ENCODE results near the gene TRIM59.
"Not testable (repeated sequence)": the region's sequence is repeated elsewhere in the genome, so short reads cannot be mapped to it uniquely, and the experiment has no call there.

Gene TRIM59

DNA sequence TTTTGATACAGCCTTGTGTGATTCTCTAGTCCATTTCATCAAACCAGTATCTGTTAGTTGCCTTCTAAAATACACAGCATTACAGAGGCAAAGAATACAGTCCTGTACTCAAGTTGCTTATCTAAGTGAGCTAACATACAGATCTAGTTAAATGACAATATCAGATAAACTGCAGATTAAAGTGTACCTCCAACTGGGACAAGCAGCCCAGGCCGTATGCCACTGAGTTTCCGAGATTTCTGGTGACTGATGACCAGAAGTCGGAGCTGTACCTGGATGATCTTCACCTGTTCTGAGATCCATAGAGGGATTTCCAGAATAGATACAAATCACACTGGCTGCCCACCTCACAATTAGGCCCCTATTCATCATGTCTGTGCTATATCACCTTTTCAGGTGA, 6.3 kb upstream of the TRIM59 start:
- no peak for DNase-seq (ENCODE audit: low read depth)

GRCh38 chr3:160454995-160455394, 5.4 kb upstream of the TRIM59 start:
- DNase-seq (ENCODE audit: low read depth): no peak

- DNase-seq (ENCODE audit: low read depth): not testable (repeated sequence)
These were observed 2.7 kb upstream of the TRIM59 start for GRCh38 chr3:160452251-160452650.

DNA sequence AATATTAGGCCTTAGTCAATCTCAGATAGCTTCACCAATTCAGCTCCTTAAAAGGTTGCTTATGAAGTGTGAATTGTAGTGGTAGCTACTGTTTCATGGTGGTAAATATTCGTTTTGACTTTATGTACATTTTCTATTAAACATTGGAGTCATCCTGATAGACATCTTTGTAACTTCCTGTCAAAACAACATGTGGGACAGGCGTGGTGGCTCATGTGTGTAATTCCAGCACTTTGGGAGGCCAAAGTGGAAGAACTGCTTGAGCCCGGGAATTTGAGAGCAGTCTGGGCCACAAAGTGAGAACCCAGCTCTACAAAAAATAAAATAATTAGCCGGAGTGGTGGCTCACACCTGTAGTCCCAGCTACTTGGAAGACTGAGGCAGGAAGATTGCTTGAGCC, 2.0 kb upstream of the TRIM59 start:
- DNase-seq (ENCODE audit: low read depth): no peak

- peak; percentile 69 for DNase-seq (ENCODE audit: low read depth)
These were observed 1.3 kb upstream of the TRIM59 start for GRCh38 chr3:160450846-160451245.

GRCh38 chr3:160448845-160449635, 546 bp downstream of the TRIM59 start:
- DNase-seq (ENCODE audit: low read depth): no peak

- DNase-seq (ENCODE audit: low read depth): no peak
These were observed 2.0 kb downstream of the TRIM59 start for GRCh38 chr3:160447544-160447943.

GRCh38 chr3:160446522-160447056, 3.0 kb downstream of the TRIM59 start:
- DNase-seq (ENCODE audit: low read depth): no peak

DNA sequence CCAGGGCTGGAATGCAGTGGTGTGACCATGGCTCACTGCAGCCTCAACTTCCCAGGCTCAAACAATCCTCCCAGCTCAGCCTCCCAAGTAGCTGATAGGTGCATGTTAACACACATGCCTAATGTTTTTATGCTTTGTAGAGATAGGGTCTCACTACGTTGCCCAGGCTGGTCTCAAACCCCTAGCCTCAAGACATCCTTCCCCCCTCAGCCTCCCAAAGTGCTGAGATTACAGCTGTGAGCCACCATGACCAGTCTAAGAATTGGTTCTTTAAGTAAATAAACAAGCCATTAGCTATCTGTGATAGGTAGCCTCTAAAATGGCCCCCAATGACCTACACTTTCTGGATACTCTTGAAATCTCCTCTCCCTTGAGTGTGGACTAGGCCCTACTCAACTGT, 3.7 kb downstream of the TRIM59 start:
- DNase-seq (ENCODE audit: low read depth): no peak

DNA sequence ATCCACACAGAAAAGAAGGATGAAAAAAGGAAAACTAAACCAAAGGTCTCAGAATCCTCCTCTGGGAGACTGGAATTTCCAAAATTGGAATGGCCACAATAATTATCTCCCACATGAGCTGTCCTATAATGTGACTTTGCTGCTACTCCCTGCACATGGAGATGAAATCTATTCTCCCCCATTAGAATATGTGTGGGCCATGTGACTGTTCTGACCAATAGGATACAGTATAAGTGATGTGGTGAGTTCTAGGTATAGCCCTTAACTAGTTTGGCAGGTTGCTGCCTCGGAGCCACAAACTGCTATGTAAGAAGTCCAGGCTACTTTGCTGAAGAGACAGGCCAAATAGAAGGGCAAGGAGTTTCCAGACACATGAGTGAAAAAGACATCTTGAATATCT, 5.2 kb downstream of the TRIM59 start:
- no peak for DNase-seq (ENCODE audit: low read depth)

DNA sequence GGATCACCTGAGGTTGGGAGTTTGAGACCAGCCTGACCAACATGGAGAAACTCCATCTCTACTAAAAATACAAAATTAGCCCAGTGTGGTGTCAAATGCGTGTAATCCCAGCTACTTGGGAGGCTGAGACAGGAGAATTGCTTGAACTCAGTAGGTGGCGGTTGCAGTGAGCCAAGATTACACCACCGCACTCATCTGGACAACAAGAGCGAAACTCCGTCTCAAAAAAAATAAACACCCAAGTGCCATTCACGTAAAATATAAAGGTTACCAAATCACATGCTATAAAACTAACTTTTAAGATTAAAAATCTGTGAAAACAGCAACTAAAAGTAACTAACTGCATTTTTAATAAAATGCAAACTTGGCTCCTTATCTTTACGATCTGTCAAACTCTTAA, 8.9 kb downstream of the TRIM59 start:
- no peak for DNase-seq (ENCODE audit: low read depth)

- DNase-seq (ENCODE audit: low read depth): no peak
These were observed 12.5 kb downstream of the TRIM59 start for GRCh38 chr3:160437083-160437455.

GRCh38 chr3:160435747-160436146, 13.8 kb downstream of the TRIM59 start:
- DNase-seq (ENCODE audit: low read depth): no peak

DNA sequence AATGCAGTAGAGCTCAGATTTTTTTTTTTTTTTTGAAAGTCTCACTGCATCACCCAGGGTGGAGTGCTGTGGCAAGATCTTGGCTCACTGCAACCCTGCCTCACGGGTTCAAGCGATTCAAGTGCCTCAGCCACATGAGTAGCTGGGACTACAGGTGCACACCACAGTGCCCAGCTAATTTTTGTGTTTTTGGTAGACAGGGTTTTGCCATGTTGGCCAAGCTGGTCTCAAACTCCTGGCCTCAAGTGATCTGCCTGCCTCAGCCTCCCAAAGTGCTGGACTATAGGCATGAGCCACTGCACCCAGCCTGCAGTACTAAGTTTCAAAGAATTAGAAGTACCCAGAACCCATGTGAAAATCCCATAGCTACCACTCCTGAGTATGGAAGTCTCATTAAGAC, 14.5 kb downstream of the TRIM59 start:
- DNase-seq (ENCODE audit: low read depth): no peak

DNA sequence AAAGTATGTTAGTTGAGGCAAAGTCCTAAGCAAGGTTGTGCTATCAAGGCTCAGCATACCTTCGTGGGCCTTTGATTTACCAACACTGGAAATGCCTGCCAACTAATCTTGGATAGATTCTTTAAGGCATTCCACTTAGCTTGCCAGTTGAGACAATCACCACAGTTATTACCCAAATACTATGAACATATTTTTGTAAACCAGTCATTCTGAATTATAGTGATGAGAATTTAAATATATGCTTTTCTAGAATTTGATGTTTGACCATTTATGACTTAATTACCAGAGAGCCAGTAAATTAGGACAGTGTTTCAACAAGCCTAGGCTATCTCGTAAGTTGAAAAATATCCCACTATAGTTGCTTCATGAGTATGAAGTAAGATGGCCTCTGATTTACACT, 15.5 kb downstream of the TRIM59 start:
- DNase-seq (ENCODE audit: low read depth): no peak

DNA sequence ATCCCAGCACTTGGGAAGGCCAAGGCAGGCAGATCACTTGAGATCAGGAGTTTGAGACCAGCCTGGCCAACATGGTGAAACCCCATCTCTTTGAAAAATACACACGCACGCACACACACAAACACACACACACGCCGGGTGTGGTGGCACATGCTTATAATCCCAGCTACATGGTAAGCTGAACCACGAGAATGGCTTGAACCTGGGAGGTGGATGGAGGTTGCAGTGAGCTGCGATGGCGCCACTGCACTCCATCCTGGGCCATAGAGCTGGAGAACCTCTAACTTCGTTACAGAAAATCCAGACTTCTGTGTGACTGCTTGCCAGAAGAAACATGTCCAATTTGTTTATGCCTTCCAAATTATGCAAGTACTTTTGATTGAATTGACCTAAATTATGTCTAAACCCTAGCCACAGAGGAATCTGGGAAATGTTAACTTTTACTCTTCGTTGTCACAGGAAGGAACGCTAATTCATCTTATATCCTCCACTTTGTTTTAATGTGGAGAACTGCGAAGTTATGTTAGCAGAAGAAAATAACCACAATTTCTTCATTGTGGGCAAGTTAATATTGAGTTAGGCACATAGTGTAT, 21.7 kb downstream of the TRIM59 start:
- DNase-seq (ENCODE audit: low read depth): no peak

- no peak for DNase-seq (ENCODE audit: low read depth)
These were observed 32.3 kb downstream of the TRIM59 start for GRCh38 chr3:160417311-160417710.

DNA sequence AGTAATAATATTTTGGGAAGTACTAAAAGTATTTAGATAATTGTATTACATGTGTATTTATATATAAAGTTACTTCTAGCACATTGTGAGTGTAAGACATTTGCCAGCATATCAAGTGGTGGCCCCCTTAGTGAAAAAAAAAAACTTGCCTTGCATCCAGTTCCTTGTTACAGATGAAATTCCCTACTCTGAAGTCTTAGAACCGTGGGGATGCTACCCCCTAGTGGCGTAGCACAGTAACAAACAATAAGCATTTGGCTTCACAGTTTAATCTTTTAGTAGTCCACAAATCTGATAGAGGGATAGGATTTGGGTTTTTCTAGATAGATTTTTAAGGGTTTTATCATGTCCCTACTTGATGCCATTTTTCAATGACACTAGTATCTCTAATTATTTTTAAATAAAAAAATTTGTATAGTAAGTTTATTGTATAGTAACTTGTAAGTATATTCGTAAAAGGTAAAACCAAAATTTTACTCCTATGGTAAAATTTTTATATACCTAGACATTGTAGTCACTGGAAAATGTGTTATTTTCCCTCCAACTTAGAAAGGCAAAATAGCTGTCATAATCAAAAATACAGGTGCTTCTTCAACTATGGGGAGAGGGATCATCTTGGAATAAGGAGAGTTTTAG, 35.9 kb downstream of the TRIM59 start:
- no peak for DNase-seq (ENCODE audit: low read depth)

- DNase-seq (ENCODE audit: low read depth): no peak
These were observed 37.1 kb downstream of the TRIM59 start for GRCh38 chr3:160412477-160412876.

- DNase-seq (ENCODE audit: low read depth): no peak
These were observed 39.6 kb downstream of the TRIM59 start for GRCh38 chr3:160409812-160410610.

DNA sequence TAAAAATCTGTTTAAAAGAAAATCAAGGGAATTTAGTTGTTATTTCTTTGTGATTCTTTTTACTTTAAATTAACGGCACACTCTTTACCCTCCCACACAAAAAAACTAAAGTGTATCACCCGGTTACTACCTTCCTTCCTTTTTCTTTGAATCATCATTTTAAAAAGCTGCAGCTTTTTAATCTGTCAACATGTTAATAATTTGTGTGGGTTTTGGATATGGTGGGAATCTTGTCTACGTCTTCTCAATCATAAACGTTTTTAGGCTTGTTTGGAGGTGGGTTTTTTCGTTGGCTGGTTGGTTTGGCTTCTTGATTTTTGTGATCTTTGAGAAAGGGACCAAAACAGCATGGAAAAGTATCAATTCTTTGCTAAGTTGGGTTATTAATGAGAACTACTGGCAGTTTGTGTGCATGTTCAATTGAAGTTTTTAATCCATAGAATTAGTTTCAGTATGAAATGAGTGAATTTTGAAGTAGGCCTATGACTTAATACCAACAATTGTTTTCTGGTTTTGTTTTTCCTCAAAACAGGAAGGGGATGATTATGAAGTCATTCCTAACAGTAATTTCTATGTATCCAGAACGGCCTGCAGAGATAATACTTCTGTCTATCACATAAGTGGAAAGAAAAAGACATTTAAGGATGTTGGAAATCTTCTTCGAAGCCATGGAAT, 45.7 kb downstream of the TRIM59 start:
- DNase-seq (ENCODE audit: low read depth): no peak

DNA sequence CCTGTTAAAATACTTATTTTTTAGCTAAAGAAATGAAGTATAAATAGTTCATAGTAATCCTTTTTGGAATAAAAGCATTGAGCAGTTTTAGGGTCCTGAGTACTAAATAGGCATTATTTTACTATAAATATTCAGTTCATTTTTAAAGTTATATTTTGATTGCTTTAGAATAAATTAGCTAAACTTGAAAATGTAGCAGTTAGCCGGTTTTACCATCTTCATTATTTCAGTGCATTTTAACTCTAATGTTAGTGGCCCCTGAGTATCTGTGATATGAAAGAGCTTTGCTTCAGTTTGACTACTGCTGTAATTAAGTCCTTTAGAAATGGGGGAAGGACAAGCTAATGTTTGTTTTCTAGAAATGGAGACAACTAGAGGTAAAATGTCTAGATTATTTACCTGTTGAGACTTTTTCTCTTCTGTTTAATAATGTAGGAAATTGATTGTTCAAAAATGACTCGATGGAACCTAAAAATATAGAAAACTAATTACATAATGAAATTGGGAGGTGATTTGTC, 46.5 kb downstream of the TRIM59 start:
- DNase-seq (ENCODE audit: low read depth): no peak

Data from HS-27A (cell line).